Measurements from ENCODE around the gene EDIL3. TPM values are rescaled to one million over a fixed set of nuclear protein-coding genes. Genes with fewer than 3 reads are reported as not detected.

EDIL3 gene
- total and polyA plus RNA-seq, 2 donors (not counting 3 experiments of a cell fraction or from before 2014, with no cell fraction given): 9.1 to 28.8 TPM

- Histone ChIP-seq H3K79me2 (ENCODE audit: control insufficient read depth, insufficient read depth, low read length) (no peaks in the 10 kb centered on the region), H3K4me3 (replicated peaks in 1 of 3; ENCODE audit: insufficient read depth in 1 of 3, low read depth in 1 of 3, low read length in 3 of 3) (no peak overlapping the region), H3K27me3 (ENCODE audit: control insufficient read depth in 2 of 2, insufficient read depth in 2 of 2, low read length in 2 of 2) (no peaks in the 10 kb centered on the region), H4K20me1 (replicated peaks; ENCODE audit: control insufficient read depth, extremely low read depth, insufficient read depth, low read length) (no peaks in the 10 kb centered on the region), H3K9ac (replicated peaks; ENCODE audit: extremely low read depth, insufficient read depth, low read length) (no peak overlapping the region), H3K27ac (ENCODE audit: insufficient read depth, low read depth, low read length) (no peak overlapping the region), H3K9me3 (replicated peaks; ENCODE audit: control insufficient read depth, insufficient read depth, low read length) (no peaks in the 10 kb centered on the region), H3K9me1 (replicated peaks; ENCODE audit: control insufficient read depth, extremely low read depth, insufficient read depth, low read length) (no peaks in the 10 kb centered on the region), H3K4me2 (ENCODE audit: insufficient read depth, low read length) (no peak overlapping the region), H3K36me3 (ENCODE audit: control insufficient read depth in 2 of 2, extremely low read depth in 1 of 2, insufficient read depth in 2 of 2, low read length in 2 of 2) (no peaks in the 10 kb centered on the region), H2AFZ (ENCODE audit: low read depth, low read length) (no peak overlapping the region), H3K4me1 (ENCODE audit: control insufficient read depth, extremely low read depth, insufficient read depth, low read length) (peaks cover 21% of the 10 kb centered on the region)
- CTCF ChIA-PET: no interaction called here
- no TSS peak for BruUV-seq (replicated peaks)
- no peak for DNase-seq (ENCODE audit: low read depth, low spot score)
- TF ChIP-seq FOS (IDR thresholded peaks at IDR 0.05; ENCODE audit: borderline replicate concordance, insufficient read depth, low read length): no peak
- no peak for TF ChIP-seq JUN (IDR thresholded peaks at IDR 0.05; ENCODE audit: borderline replicate concordance, insufficient read depth, insufficient read length, low read depth)
- no peak for TF ChIP-seq MYC (IDR thresholded peaks at IDR 0.05; ENCODE audit: low read depth, low read length)
- TF ChIP-seq POLR2A (IDR thresholded peaks at IDR 0.05; ENCODE audit: low read depth, low read length): no peak
- no peak for TF ChIP-seq GATA2 (IDR thresholded peaks at IDR 0.05; ENCODE audit: insufficient read depth, insufficient read length, low read depth, low read length)
- no peak for TF ChIP-seq MAX (IDR thresholded peaks at IDR 0.05; ENCODE audit: insufficient read depth, insufficient read length)
- TF ChIP-seq EZH2 (IDR thresholded peaks at IDR 0.05; ENCODE audit: borderline replicate concordance, low read depth, low read length, severe bottlenecking): no peak
- no peak for TF ChIP-seq POLR2AphosphoS5 (IDR thresholded peaks at IDR 0.05; ENCODE audit: insufficient read depth, low read depth, low read length)
- TF ChIP-seq CTCF (IDR thresholded peaks at IDR 0.05; ENCODE audit: extremely low read depth in 1 of 2, insufficient read depth in 1 of 2, low read depth in 1 of 2, low read length in 2 of 2): no peak
- intact Hi-C loops (cut with micrococcal nuclease) (no loop called here), dilution Hi-C loops (cut with MboI; ENCODE audit: extremely low pct_ligation_motif_present, low sequenced_read_pairs) (no loop called here)
- POLR2A ChIA-PET: no interaction called here
- FAIRE-seq: no peak
Measured at GRCh38 chr5:84292788-84293653, 91.7 kb downstream of the EDIL3 start.
